SK-N-SH treated with all-trans-retinoic acid at 6 μM for 48 hours (cell line): ENCODE measurements around the gene DNM1L.

Experiments used
- ARNTL ChIP-seq: fragments of 450-650 bp; formaldehyde crosslinking; IDR thresholded peaks from 2 replicates; pipeline ENCODE4 v1.5.0; 2020; ENCODE audit warnings: low read depth, mild to moderate bottlenecking, moderate library complexity, borderline replicate concordance
- ESRRG ChIP-seq: fragments of 250-450 bp; sonication (Bioruptor Pico); IDR thresholded peaks from 2 replicates; pipeline ENCODE4 v1.6.1; 2021; ENCODE audit warnings: mild to moderate bottlenecking
- GLIS3 ChIP-seq: fragments of 250-450 bp; sonication (Bioruptor Pico); IDR thresholded peaks from 2 replicates; pipeline ENCODE4 v1.5.0; 2020; ENCODE audit warnings: mild to moderate bottlenecking, moderate library complexity
- OSR1 ChIP-seq: fragments of 250-450 bp; sonication (Bioruptor Pico); IDR thresholded peaks from 2 replicates; pipeline ENCODE4 v1.8.0; 2022; ENCODE audit warnings: moderate library complexity, mild to moderate bottlenecking, inconsistent platforms
- PPARA ChIP-seq: fragments of 250-450 bp; sonication (Bioruptor Pico); IDR thresholded peaks from 2 replicates; pipeline ENCODE4 v1.5.0; 2020; ENCODE audit warnings: mild to moderate bottlenecking, borderline replicate concordance
- RARB ChIP-seq: fragments of 250-450 bp; sonication (Bioruptor Pico); IDR thresholded peaks from 2 replicates; pipeline ENCODE4 v1.8.0; 2021; ENCODE audit warnings: mild to moderate bottlenecking, moderate library complexity
- TOX ChIP-seq: fragments of 250-450 bp; sonication (Bioruptor Pico); IDR thresholded peaks from 2 replicates; pipeline ENCODE4 v1.8.0; 2021; ENCODE audit warnings: mild to moderate bottlenecking, moderate library complexity, borderline replicate concordance
- ZC3H10 ChIP-seq: fragments of 250-450 bp; sonication (Bioruptor Pico); IDR thresholded peaks from 2 replicates; pipeline ENCODE4 v1.5.1; 2021; ENCODE audit warnings: mild to moderate bottlenecking, moderate library complexity
- ZFP3 ChIP-seq: fragments of 250-450 bp; sonication (Bioruptor Pico); IDR thresholded peaks from 2 replicates; pipeline ENCODE4 v1.5.0; 2020; ENCODE audit warnings: mild to moderate bottlenecking, moderate library complexity
- ZFP30 ChIP-seq: fragments of 450-650 bp; formaldehyde crosslinking; IDR thresholded peaks from 2 replicates; pipeline ENCODE4 v1.5.0; 2022; ENCODE audit warnings: mild to moderate bottlenecking, moderate library complexity
- ZNF565 ChIP-seq: fragments of 450-650 bp; formaldehyde crosslinking; conservative IDR thresholded peaks from 2 replicates; pipeline ENCODE4 v1.5.0; 2020; ENCODE audit warnings: low read depth, mild to moderate bottlenecking, moderate library complexity
- TF ChIP-seq, protein P1 (sequence below): fragments of 250-450 bp; sonication (Bioruptor Pico); IDR thresholded peaks from 2 replicates; pipeline ENCODE4 v1.5.1; 2021; ENCODE audit warnings: mild to moderate bottlenecking, moderate library complexity
- TF ChIP-seq, protein P2 (sequence below): fragments of 250-450 bp; sonication (Bioruptor Pico); IDR thresholded peaks from 2 replicates; pipeline ENCODE4 v1.8.0; 2020; ENCODE audit warnings: mild to moderate bottlenecking, moderate library complexity, borderline replicate concordance
- TF ChIP-seq, protein P3 (sequence below): fragments of 250-450 bp; sonication (Bioruptor Pico); IDR thresholded peaks from 2 replicates; pipeline ENCODE4 v1.8.0; 2021; ENCODE audit warnings: low read depth, mild to moderate bottlenecking, moderate library complexity, borderline replicate concordance

DNA sequence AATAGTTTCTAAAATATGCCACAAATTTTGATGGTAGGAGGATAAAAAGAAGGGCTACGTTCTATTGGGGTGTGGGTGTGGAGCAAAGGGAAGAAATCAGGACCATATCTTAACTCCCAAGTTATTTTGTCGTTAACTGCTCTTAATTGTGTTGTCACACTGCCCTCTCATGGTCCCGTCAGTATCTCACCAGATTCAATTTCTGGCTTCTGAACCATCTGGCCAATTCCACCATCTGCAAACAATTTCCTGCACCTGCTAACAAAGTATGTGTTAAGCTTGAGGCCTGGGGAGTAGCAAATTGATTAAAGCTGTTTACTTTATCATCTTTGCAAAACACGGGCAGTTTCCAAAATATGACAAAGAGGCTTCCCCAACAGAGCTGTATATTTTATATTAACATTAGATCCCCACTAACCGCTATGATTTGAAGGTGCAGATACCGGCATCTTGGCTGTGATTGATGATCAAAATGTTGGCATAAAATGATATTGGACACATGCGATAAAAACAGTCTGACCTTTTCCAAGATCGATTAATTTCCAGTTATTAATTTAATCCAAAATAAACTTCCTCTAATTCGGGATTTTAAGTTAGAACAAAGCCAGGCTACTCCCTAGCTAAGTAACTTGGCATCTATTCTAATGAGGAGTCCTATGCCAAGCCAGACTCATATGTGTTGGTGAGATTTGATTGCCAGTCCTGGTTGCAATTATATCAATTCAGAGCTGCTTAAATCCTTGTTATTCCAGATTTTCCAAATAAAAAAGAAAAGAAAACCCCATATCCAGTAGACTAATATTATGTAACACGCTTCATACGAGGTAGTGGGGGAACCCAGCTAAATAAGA, 6.9 kb upstream of the DNM1L start:
- TF ChIP-seq ZFP30 = no peak
- TF ChIP-seq, protein P1, sequence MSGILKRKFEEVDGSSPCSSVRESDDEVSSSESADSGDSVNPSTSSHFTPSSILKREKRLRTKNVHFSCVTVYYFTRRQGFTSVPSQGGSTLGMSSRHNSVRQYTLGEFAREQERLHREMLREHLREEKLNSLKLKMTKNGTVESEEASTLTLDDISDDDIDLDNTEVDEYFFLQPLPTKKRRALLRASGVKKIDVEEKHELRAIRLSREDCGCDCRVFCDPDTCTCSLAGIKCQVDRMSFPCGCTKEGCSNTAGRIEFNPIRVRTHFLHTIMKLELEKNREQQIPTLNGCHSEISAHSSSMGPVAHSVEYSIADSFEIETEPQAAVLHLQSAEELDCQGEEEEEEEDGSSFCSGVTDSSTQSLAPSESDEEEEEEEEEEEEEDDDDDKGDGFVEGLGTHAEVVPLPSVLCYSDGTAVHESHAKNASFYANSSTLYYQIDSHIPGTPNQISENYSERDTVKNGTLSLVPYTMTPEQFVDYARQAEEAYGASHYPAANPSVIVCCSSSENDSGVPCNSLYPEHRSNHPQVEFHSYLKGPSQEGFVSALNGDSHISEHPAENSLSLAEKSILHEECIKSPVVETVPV (CRISPR knock-in tag) = no peak
- no peak for TF ChIP-seq OSR1 (CRISPR knock-in tag)
- no peak for TF ChIP-seq PPARA
- TF ChIP-seq ESRRG (CRISPR knock-in tag) = no peak
- no peak for TF ChIP-seq ZNF565 (CRISPR knock-in tag)
- TF ChIP-seq, protein P2, sequence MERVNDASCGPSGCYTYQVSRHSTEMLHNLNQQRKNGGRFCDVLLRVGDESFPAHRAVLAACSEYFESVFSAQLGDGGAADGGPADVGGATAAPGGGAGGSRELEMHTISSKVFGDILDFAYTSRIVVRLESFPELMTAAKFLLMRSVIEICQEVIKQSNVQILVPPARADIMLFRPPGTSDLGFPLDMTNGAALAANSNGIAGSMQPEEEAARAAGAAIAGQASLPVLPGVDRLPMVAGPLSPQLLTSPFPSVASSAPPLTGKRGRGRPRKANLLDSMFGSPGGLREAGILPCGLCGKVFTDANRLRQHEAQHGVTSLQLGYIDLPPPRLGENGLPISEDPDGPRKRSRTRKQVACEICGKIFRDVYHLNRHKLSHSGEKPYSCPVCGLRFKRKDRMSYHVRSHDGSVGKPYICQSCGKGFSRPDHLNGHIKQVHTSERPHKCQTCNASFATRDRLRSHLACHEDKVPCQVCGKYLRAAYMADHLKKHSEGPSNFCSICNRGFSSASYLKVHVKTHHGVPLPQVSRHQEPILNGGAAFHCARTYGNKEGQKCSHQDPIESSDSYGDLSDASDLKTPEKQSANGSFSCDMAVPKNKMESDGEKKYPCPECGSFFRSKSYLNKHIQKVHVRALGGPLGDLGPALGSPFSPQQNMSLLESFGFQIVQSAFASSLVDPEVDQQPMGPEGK (CRISPR knock-in tag) = no peak
- no peak for TF ChIP-seq RARB (CRISPR knock-in tag)
- TF ChIP-seq GLIS3 (CRISPR knock-in tag) = no peak
- TF ChIP-seq ZC3H10 (CRISPR knock-in tag) = no peak
- no peak for TF ChIP-seq ARNTL (CRISPR knock-in tag)
- no peak for TF ChIP-seq TOX (CRISPR knock-in tag)
- TF ChIP-seq, protein P3, sequence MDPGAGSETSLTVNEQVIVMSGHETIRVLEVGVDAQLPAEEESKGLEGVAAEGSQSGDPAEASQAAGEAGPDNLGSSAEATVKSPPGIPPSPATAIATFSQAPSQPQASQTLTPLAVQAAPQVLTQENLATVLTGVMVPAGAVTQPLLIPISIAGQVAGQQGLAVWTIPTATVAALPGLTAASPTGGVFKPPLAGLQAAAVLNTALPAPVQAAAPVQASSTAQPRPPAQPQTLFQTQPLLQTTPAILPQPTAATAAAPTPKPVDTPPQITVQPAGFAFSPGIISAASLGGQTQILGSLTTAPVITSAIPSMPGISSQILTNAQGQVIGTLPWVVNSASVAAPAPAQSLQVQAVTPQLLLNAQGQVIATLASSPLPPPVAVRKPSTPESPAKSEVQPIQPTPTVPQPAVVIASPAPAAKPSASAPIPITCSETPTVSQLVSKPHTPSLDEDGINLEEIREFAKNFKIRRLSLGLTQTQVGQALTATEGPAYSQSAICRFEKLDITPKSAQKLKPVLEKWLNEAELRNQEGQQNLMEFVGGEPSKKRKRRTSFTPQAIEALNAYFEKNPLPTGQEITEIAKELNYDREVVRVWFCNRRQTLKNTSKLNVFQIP (CRISPR knock-in tag) = no peak
- TF ChIP-seq ZFP3 = no peak
